C4-2B (cell line): ENCODE results near the gene LCE1E.

Source experiments
- ZFX ChIP-seq: fragments of 450-650 bp; IDR thresholded peaks from 2 replicates; pipeline ENCODE4 v1.6.1; 2017
- TF ChIP-seq, protein P1 (sequence below): fragments of 450-650 bp; conservative IDR thresholded peaks from 2 replicates; pipeline ENCODE4 v1.5.1; 2017; ENCODE audit warnings: mild to moderate bottlenecking

DNA sequence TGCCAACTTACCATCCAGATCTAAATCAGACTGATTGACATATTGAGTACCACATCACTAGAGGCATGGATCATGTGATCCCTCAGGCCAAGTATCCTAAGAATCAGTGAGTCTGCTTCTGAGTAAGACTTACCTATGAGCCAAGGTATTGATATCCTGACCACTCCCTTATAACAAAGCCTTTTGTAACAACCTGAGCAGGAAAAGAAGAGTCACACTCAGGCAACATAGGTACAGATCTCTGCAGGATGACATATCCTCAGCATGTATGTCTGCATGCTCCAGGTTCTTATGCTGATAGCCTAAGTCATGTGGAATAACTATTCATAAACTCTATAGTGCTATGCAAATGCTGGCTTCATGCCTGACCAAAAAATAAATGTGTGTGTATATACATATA lies 38.9 kb downstream of the LCE1E start:
- TF ChIP-seq, protein P1, sequence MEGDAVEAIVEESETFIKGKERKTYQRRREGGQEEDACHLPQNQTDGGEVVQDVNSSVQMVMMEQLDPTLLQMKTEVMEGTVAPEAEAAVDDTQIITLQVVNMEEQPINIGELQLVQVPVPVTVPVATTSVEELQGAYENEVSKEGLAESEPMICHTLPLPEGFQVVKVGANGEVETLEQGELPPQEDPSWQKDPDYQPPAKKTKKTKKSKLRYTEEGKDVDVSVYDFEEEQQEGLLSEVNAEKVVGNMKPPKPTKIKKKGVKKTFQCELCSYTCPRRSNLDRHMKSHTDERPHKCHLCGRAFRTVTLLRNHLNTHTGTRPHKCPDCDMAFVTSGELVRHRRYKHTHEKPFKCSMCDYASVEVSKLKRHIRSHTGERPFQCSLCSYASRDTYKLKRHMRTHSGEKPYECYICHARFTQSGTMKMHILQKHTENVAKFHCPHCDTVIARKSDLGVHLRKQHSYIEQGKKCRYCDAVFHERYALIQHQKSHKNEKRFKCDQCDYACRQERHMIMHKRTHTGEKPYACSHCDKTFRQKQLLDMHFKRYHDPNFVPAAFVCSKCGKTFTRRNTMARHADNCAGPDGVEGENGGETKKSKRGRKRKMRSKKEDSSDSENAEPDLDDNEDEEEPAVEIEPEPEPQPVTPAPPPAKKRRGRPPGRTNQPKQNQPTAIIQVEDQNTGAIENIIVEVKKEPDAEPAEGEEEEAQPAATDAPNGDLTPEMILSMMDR, result no peak
- no peak for TF ChIP-seq ZFX
